WTC11 (cell line): ENCODE measurements around the gene HELZ. TPM values are rescaled to one million over a fixed set of nuclear protein-coding genes. Genes with fewer than 3 reads are reported as not detected.

Source experiments
- ATAC-seq: fragments of 200-7000 bp; cut with Tn5 transposase; 2 replicates; pipeline ENCODE4 v1.10.0; 2021; ENCODE audit warnings: mild to moderate bottlenecking, moderate library complexity
- CTCF ChIA-PET: fragments of 300-600 bp; sonication (Branson Sonifier 250); formaldehyde crosslinking; loops from one replicate; lab custom pipeline; 2021; ENCODE audit warnings: antibody characterized with exemption; lab: Charles Lee
- POLR2A ChIA-PET: fragments of 350-600 bp; sonication (Branson Sonifier 250); formaldehyde crosslinking; loops from one replicate; lab custom pipeline; 2021; ENCODE audit warnings: antibody characterized with exemption; lab: Charles Lee
- DNase-seq: peaks from one replicate; pipeline ENCODE4 v3.0.0; 2021; ENCODE audit warnings: low spot score
- H3K27ac Mint-ChIP-seq: 2 replicates; pipeline ENCODE4 v1.8.0; 2021; ENCODE audit warnings: mixed read lengths
- H3K27me3 Mint-ChIP-seq: 2 replicates; pipeline ENCODE4 v1.8.0; 2021; ENCODE audit warnings: low read depth, mild to moderate bottlenecking, moderate library complexity, mixed read lengths
- H3K36me3 Mint-ChIP-seq: 2 replicates; pipeline ENCODE4 v1.8.0; 2021; ENCODE audit warnings: mixed read lengths
- H3K4me1 Mint-ChIP-seq: 2 replicates; pipeline ENCODE4 v1.8.0; 2022; ENCODE audit warnings: mixed read lengths
- H3K4me3 Mint-ChIP-seq: 2 replicates; pipeline ENCODE4 v1.8.0; 2021; ENCODE audit warnings: mild to moderate bottlenecking, moderate library complexity, mixed read lengths
- H3K9me3 Mint-ChIP-seq: 2 replicates; pipeline ENCODE4 v1.8.0; 2021; ENCODE audit warnings: mixed read lengths
- CREB1 ChIP-seq: sonication (generic); formaldehyde crosslinking; IDR thresholded peaks from 2 replicates; pipeline ENCODE4 v1.8.0; 2023; ENCODE audit warnings: mild to moderate bottlenecking, missing genetic modification reagents
- CTCF ChIP-seq: fragments of 200-600 bp; IDR thresholded peaks from 2 replicates; pipeline ENCODE4 v1.8.0; 2022; ENCODE audit warnings: antibody characterized with exemption
- EMX1 ChIP-seq: fragments of 250-450 bp; sonication (Bioruptor Pico); IDR thresholded peaks from 2 replicates; pipeline ENCODE4 v1.8.0; 2021; ENCODE audit warnings: mild to moderate bottlenecking
- HMGXB4 ChIP-seq: sonication (generic); formaldehyde crosslinking; IDR thresholded peaks from 2 replicates; pipeline ENCODE4 v1.8.1; 2023; ENCODE audit warnings: mild to moderate bottlenecking, moderate library complexity, missing genetic modification reagents
- NFYB ChIP-seq: sonication (generic); formaldehyde crosslinking; conservative IDR thresholded peaks from 2 replicates; pipeline ENCODE4 v1.8.0; 2022; ENCODE audit warnings: low read depth, missing genetic modification reagents
- NR1H2 ChIP-seq: sonication (generic); formaldehyde crosslinking; IDR thresholded peaks from 2 replicates; pipeline ENCODE4 v1.9.0; 2021; ENCODE audit warnings: mild to moderate bottlenecking, moderate library complexity, missing genetic modification reagents
- USF1 ChIP-seq: sonication (generic); formaldehyde crosslinking; IDR thresholded peaks from 2 replicates; pipeline ENCODE4 v1.8.0; 2022; ENCODE audit warnings: mild to moderate bottlenecking, missing genetic modification reagents
- ZNF121 ChIP-seq: sonication (generic); formaldehyde crosslinking; IDR thresholded peaks from 2 replicates; pipeline ENCODE4 v1.8.0; 2023; ENCODE audit warnings: missing genetic modification reagents
- ZNF219 ChIP-seq: sonication (generic); formaldehyde crosslinking; IDR thresholded peaks from 2 replicates; pipeline ENCODE4 v1.8.0; 2023; ENCODE audit warnings: missing genetic modification reagents, mild to moderate bottlenecking, borderline replicate concordance
- ZNF232 ChIP-seq: sonication (generic); formaldehyde crosslinking; IDR thresholded peaks from 2 replicates; pipeline ENCODE4 v1.8.0; 2022; ENCODE audit warnings: mild to moderate bottlenecking, missing genetic modification reagents
- ZNF512 ChIP-seq: sonication (generic); formaldehyde crosslinking; IDR thresholded peaks from 2 replicates; pipeline ENCODE4 v1.8.1; 2022; ENCODE audit warnings: missing genetic modification reagents, borderline replicate concordance
- total RNA-seq: library from RNA; stranded (reverse); gene quantifications from 3 replicates; pipeline ENCODE4 v1.2.3, GENCODE V29; 2021

HELZ gene
- total RNA-seq, 1 experiment from 2014 or later, result 49.1 TPM

GRCh38 chr17:67177732-67178131 is 67.3 kb downstream of the HELZ start:
- Mint-ChIP-seq H3K36me3 (peaks cover 11% of the 10 kb centered on the region), H3K4me1 (no peaks in the 10 kb centered on the region), H3K27me3 (no peaks in the 10 kb centered on the region), H3K27ac (no peak overlapping the region), H3K4me3 (no peak overlapping the region), H3K9me3 (no peaks in the 10 kb centered on the region)
- no peak for ATAC-seq
- ChIA-PET CTCF (interaction anchor here (1.6 kb wide), 1 partner anchor 23 kb away, joined by 8 read pairs; no protein-coding TSS in a partner anchor), POLR2A (interaction anchor here (0.6 kb wide), 1 partner anchor 38 kb away, joined by 3 read pairs; no protein-coding TSS in a partner anchor)
- TF ChIP-seq NR1H2 (CRISPR knock-in tag) (no peak), CREB1 (CRISPR knock-in tag) (no peak), EMX1 (CRISPR knock-in tag) (no peak), ZNF219 (CRISPR knock-in tag) (no peak), USF1 (no peak)
- no peak for DNase-seq

- Mint-ChIP-seq H3K4me3 (no peak overlapping the region), H3K36me3 (peaks cover 11% of the 10 kb centered on the region), H3K9me3 (no peaks in the 10 kb centered on the region), H3K4me1 (no peaks in the 10 kb centered on the region), H3K27ac (no peak overlapping the region), H3K27me3 (no peaks in the 10 kb centered on the region)
- no peak for TF ChIP-seq ZNF512 (CRISPR knock-in tag)
- TF ChIP-seq NR1H2 (CRISPR knock-in tag), result no peak
- no peak for TF ChIP-seq NFYB (CRISPR knock-in tag)
- TF ChIP-seq ZNF121 (CRISPR knock-in tag), result peak; percentile 84
- CTCF ChIA-PET, result no interaction called here
- ATAC-seq, result no peak
- no peak for DNase-seq
- POLR2A ChIA-PET, result no interaction called here
Observed at GRCh38 chr17:67174190-67174589, 70.8 kb downstream of the HELZ start.

- CTCF ChIA-PET, result no interaction called here
Observed at GRCh38 chr17:67171560-67171959, 73.4 kb downstream of the HELZ start.

More at GRCh38 chr17:67171560-67171959, 73.4 kb downstream of the HELZ start:
- no peaks in the 10 kb centered on the region for H3K27me3 Mint-ChIP-seq
- no peak for DNase-seq
- H3K9me3 Mint-ChIP-seq, result no peaks in the 10 kb centered on the region
- no peaks in the 10 kb centered on the region for H3K4me1 Mint-ChIP-seq
- TF ChIP-seq CTCF (no peak), ZNF232 (CRISPR knock-in tag) (no peak), HMGXB4 (no peak)
- H3K4me3 Mint-ChIP-seq, result no peak overlapping the region
- H3K27ac Mint-ChIP-seq, result 0 out of 2 replicates have a peak overlapping the region, but pooled peaks have one; percentile 5
- ATAC-seq, result no peak
- POLR2A ChIA-PET, result no interaction called here
- H3K36me3 Mint-ChIP-seq, result peaks cover 2% of the 10 kb centered on the region; the same call in 1 of the 2 replicates
